GM19468 (cell line): ENCODE measurements around the gene MUC6.

Source experiments
- ATAC-seq: cut with Tn5 transposase; IDR thresholded peaks from one replicate; pipeline ENCODE4 v1.9.1; 2021; ENCODE audit warnings: mild to moderate bottlenecking, moderate library complexity, moderate number of reproducible peaks; ENCODE audit not compliant: unreplicated experiment; ENCODE audit errors: extremely low read depth

Gene MUC6, protein sequence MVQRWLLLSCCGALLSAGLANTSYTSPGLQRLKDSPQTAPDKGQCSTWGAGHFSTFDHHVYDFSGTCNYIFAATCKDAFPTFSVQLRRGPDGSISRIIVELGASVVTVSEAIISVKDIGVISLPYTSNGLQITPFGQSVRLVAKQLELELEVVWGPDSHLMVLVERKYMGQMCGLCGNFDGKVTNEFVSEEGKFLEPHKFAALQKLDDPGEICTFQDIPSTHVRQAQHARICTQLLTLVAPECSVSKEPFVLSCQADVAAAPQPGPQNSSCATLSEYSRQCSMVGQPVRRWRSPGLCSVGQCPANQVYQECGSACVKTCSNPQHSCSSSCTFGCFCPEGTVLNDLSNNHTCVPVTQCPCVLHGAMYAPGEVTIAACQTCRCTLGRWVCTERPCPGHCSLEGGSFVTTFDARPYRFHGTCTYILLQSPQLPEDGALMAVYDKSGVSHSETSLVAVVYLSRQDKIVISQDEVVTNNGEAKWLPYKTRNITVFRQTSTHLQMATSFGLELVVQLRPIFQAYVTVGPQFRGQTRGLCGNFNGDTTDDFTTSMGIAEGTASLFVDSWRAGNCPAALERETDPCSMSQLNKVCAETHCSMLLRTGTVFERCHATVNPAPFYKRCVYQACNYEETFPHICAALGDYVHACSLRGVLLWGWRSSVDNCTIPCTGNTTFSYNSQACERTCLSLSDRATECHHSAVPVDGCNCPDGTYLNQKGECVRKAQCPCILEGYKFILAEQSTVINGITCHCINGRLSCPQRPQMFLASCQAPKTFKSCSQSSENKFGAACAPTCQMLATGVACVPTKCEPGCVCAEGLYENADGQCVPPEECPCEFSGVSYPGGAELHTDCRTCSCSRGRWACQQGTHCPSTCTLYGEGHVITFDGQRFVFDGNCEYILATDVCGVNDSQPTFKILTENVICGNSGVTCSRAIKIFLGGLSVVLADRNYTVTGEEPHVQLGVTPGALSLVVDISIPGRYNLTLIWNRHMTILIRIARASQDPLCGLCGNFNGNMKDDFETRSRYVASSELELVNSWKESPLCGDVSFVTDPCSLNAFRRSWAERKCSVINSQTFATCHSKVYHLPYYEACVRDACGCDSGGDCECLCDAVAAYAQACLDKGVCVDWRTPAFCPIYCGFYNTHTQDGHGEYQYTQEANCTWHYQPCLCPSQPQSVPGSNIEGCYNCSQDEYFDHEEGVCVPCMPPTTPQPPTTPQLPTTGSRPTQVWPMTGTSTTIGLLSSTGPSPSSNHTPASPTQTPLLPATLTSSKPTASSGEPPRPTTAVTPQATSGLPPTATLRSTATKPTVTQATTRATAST (N-terminal part only)

GRCh38 chr11:1036303-1036923, at the start of gene MUC6:
TSS of gene MUC6 (minus strand) at chr11:1036718. CDS start at chr11:1036655, 63 bp downstream.
- no peak for ATAC-seq

GRCh38 chr11:1085440-1086170, 49.1 kb upstream of the MUC6 start:
- no peak for ATAC-seq

GRCh38 chr11:1084561-1085439, 48.3 kb upstream of the MUC6 start:
- ATAC-seq: no peak

DNA sequence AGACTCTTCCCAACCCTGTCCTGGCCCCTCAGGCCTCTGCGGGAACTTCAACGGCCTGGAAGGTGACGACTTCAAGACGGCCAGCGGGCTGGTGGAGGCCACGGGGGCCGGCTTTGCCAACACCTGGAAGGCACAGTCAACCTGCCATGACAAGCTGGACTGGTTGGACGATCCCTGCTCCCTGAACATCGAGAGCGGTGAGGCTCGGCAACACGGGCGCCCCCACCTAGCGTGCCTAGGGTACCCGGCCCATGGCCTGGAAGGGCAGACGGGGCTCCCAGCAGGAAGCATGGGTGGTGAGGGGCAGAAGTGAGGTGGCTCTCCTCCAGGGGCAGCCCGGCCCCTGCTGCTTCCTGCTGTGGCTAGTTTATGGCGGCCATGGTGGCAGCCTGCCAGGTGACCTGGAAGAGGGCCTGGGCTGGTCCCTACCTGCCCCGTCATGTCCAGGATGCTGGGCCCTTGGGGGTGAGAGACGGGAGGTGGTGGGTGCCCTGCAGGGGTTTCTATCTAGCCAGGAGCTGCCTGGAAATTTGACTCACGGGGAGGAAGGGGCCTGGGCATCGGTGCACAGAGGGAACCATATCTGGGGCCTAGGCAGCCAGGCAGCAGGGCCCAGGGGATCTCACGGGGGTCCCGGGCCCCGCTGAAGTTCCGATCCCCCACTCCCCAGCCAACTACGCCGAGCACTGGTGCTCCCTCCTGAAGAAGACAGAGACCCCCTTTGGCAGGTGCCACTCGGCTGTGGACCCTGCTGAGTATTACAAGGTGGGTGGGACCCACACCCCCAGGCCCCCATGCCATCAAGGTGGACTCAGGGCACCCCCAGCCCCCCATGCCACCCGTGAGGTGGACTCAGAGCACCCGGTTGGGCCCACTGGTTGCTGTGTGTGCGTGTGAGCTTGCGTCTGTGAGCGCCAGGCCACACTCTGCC, 47.4 kb upstream of the MUC6 start:
- no peak for ATAC-seq

- no peak for ATAC-seq
Observed at GRCh38 chr11:1082728-1083620, 46.5 kb upstream of the MUC6 start.

GRCh38 chr11:1082346-1082727, 45.8 kb upstream of the MUC6 start:
- no peak for ATAC-seq

- no peak for ATAC-seq
Observed at GRCh38 chr11:1081601-1082311, 45.2 kb upstream of the MUC6 start.

- ATAC-seq: no peak
Observed at GRCh38 chr11:1078191-1078601, 41.7 kb upstream of the MUC6 start.

DNA sequence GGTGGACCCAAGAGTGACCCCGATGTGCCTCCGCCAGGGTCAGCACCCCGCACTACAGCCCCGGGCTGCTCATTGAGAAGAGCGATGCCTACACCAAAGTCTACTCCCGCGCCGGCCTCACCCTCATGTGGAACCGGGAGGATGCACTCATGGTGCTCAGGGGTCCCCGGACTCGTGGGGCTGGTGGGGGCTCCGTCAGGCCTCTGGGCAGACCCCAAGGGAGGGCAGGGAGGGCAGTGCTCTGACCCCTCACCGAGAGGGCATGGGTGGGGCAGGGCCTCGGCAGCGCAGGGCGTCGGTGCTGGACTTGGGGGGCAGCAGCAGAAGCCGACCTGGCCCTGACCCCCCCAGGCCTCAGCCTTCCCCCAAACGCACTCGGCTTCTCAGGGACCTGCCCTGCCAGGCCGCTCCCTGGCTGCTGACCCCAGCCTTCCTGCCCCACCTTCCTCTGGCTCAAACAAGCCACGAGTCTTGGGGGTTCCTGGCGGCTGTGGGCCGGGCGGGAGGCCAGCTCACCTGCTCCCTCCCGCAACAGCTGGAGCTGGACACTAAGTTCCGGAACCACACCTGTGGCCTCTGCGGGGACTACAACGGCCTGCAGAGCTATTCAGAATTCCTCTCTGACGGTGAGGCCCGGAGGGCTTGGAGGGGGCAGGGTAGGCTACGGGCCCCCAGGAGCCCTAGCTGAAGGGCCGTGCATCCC, 41.0 kb upstream of the MUC6 start:
- ATAC-seq: no peak

DNA sequence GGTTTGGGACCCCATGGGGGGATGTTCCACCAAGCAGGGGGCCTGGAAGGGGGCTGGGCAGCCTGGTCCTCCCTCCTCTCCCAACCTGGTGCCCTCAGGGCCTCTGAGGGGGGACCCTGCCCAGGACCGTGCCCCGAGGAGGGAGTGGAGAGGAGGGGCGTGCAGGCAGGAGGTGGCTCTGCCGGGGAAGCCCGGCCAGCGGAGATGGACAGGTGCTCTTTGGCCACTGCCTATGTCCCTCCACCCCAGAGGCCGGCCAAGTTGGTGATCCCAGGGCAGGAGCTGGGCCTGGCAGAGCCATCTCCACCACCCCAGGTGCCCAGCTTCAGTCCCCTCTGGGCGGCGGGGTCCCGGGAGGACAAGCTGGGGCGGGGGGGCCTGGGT, 40.5 kb upstream of the MUC6 start:
- ATAC-seq: no peak

DNA sequence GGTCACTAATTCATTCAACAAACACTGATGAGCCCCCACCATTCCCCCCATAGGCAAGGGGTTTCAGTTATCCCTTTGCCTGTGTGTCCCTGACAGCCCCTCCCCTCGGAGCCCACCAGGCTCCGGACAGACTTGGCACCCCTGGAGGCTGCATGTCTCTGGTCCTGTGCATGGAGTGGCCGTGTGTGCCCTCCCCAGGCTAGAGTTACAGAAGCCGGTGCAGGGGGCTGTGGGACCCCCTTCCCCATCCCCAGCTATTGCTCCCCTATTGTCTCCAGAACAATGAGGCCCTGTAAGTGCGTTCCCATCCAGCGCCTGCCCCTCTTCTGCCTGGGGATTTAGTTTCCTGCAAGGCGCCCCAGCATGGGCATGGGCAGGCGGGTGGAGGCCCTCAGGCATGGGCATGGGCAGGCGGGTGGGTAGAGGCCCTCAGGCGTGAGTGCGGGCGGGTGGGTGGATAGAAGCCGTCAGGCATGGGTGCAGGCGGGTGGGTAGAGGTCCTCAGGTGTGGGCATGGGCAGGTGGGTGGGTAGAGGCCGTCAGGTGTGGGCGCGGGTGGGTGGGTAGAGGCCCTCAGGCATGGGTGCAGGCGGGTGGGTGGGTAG, 39.6 kb upstream of the MUC6 start:
- no peak for ATAC-seq

DNA sequence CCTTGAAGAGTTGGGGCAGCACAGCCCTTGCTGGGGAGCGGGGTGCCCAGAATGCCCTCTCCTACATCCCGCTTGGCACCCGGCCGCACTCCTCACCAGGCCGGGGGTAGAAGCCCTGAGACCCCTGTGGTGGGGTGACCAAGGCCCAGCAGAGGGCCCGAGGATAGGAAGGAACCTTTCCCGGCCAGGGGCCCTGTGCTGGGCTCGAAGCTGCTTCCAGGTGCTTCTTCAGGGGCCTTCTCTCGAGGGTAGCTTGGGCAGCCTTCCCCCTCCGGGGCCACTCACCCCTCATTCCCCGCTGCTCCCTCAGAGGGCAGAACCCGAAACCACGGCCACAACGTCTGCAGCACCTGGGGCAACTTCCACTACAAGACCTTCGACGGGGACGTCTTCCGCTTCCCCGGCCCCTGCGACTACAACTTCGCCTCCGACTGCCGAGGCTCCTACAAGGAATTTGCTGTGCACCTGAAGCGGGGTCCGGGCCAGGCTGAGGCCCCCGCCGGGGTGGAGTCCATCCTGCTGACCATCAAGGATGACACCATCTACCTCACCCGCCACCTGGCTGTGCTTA, 38.9 kb upstream of the MUC6 start:
- no peak for ATAC-seq

DNA sequence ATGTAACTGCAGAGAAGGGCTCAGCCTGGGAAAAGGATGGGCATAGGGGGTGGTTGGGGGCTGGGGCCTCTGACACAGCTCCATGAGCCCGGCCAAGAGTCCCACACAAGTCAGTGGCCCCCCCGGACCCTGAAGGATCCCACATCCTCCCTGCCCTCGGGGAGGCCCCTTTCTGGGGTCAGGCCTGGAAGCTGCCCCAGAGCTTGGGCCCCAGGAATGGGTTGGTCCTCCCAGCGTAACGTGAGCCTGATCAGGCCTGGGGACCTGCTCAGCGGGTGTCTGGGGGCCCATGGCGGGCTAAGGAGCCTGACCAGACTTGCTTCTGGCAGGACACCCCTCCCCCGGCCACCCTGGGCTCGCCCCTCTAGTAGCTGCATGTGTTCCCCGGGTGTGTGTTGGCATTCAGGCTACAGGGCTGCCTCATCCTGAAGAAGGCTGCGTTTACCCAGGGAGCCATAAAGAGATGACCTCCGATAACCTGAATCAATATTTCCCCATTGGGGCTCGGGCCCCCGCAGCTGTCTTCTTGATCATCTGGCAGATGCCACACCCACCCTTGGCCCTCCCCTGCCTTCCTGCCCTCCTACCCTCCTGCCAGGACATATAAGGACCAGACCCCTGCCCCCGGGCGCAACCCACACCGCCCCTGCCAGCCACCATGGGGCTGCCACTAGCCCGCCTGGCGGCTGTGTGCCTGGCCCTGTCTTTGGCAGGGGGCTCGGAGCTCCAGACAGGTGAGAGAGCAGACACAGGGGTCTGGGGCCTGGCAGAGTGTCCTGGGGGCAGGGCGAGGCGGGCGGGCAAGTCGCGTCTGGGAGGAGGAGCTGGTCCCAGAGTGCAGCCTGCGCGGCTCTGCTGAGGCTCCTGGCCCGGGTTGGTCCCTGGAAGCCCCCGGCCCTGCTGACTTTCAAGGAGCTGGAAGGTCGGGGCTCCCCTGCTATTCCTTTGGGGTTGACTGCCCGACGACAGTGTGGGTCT, 38.0 kb upstream of the MUC6 start, which contains the start of gene MUC2:
MUC2 (plus strand) TSS at position 631 of the 978 bp plus-strand sequence.
- ATAC-seq: no peak
